OCI-LY3 (cell line): ENCODE results near the gene MRPS16.

ENCODE experiments used
- CTCF ChIP-seq: fragments of 200-600, 300-600 bp; sonication (generic); IDR thresholded peaks from 2 replicates; pipeline ENCODE4 v1.5.1; 2014; ENCODE audit warnings: antibody characterized with exemption, low read length, low read depth
- EZH2phosphoT487 ChIP-seq: fragments of 200-600 bp; shearing (Covaris generic); IDR thresholded peaks from 2 replicates; pipeline ENCODE4 v1.6.1; 2018; ENCODE audit warnings: antibody characterized with exemption, mixed run types, low read depth

DNA sequence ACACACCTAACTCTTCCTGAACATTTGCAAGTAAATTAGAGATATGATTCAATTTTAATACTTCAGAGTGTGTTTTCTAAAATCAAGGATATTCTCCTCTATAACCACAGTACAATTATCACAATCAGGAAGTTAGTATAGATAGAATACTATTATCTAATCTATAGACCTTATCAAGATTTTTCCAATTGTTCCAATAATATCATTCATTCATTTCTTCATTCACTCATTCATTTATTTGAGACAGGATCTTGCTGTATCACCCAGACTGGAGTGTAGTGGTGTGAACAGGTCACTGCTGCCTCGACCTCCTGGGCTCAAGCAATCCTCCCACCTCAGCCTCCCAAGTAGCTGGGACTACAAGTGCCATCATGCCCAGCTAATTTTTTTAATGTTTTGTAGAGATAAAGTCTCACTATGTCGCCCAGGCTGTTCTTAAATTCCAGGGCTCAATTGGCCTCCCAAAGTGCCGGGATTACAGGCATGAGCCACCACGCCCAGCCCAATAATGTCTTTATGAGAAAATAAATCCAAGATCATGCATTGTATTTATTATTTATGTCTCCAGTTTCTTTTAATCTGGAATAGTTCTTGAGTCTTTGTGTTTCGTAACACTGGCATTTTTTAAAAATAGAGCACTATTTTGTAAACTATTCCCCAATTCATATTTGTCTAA is 10.6 kb upstream of the MRPS16 start:
- no peak for TF ChIP-seq CTCF
- TF ChIP-seq EZH2phosphoT487: no peak
